Liver (tissue), 9 donors: ENCODE results near the gene CCSER2. TPM values are rescaled to one million over a fixed set of nuclear protein-coding genes. Genes with fewer than 3 reads are reported as not detected.

Experiments used
- DNase-seq: peaks from one replicate; pipeline ENCODE4 v3.0.0-alpha.2; 2017; ENCODE audit warnings: low spot score
- H3K27ac ChIP-seq, 2 donors: one replicate each; pipeline ENCODE4 v1.7.0; 2013; ENCODE audit warnings: inconsistent platforms in 2 of 2, low read length in 2 of 2, control low read depth in 1 of 2, low read depth in 1 of 2, mild to moderate bottlenecking in 1 of 2
- H3K27me3 ChIP-seq, 4 donors: one replicate each; pipeline versions ENCODE4 v1.6.1 to v1.7.0; 2013; ENCODE audit warnings: low read length in 3 of 4, inconsistent platforms in 1 of 4, mild to moderate bottlenecking in 1 of 4, moderate library complexity in 1 of 4; ENCODE audit not compliant: control insufficient read depth in 4 of 4, insufficient read depth in 4 of 4
- H3K36me3 ChIP-seq, 4 donors: one replicate each; pipeline versions ENCODE4 v1.6.1 to v1.7.0; 2013; ENCODE audit warnings: low read length in 3 of 4, mild to moderate bottlenecking in 3 of 4, low read depth in 1 of 4, moderate library complexity in 1 of 4; ENCODE audit not compliant: control insufficient read depth in 4 of 4, insufficient read depth in 3 of 4
- H3K4me1 ChIP-seq, 4 donors: one replicate each; pipeline versions ENCODE4 v1.6.1 to v1.7.0; 2013; ENCODE audit warnings: low read length in 3 of 4, mild to moderate bottlenecking in 3 of 4, moderate library complexity in 1 of 4; ENCODE audit not compliant: control insufficient read depth in 4 of 4, insufficient read depth in 4 of 4
- H3K4me3 ChIP-seq, 3 donors: one replicate each; pipeline versions ENCODE4 v1.6.1 to v1.7.0; 2013; ENCODE audit warnings: low read length in 3 of 3, control low read depth in 1 of 3, low read depth in 1 of 3, mild to moderate bottlenecking in 1 of 3
- H3K9ac ChIP-seq, 2 donors: one replicate each; pipeline ENCODE4 v1.7.0; 2013; ENCODE audit warnings: low read length in 2 of 2, mild to moderate bottlenecking in 2 of 2, moderate library complexity in 2 of 2, control low read depth in 1 of 2, low read depth in 1 of 2
- H3K9me3 ChIP-seq, 4 donors: one replicate each; pipeline versions ENCODE4 v1.6.1 to v1.7.0; 2013; ENCODE audit warnings: low read length in 3 of 4; ENCODE audit not compliant: control insufficient read depth in 4 of 4
- EGR1 ChIP-seq, 2 donors: IDR thresholded peaks; 2 replicates each; pipeline ENCODE4 v1.6.1; 2016 to 2018; ENCODE audit warnings: antibody characterized with exemption in 2 of 2, low read depth in 2 of 2
- FOXA1 ChIP-seq: IDR thresholded peaks from 2 replicates; pipeline ENCODE4 v1.6.1; 2016; ENCODE audit warnings: antibody characterized with exemption
- FOXA2 ChIP-seq: IDR thresholded peaks from 2 replicates; pipeline ENCODE4 v1.6.1; 2016; ENCODE audit warnings: antibody characterized with exemption
- GABPA ChIP-seq, 2 donors: IDR thresholded peaks in 1 of 2; conservative IDR thresholded peaks in 1 of 2; 2 replicates each; pipeline ENCODE4 v1.6.1; 2016; ENCODE audit warnings: antibody characterized with exemption in 2 of 2, mild to moderate bottlenecking in 1 of 2, moderate library complexity in 1 of 2
- HNF4A ChIP-seq, 2 donors: conservative IDR thresholded peaks; 2 replicates each; pipeline ENCODE4 v1.6.1; 2016; ENCODE audit warnings: antibody characterized with exemption in 2 of 2, mild to moderate bottlenecking in 2 of 2
- HNF4G ChIP-seq: IDR thresholded peaks from 2 replicates; pipeline ENCODE4 v1.6.1; 2016; ENCODE audit warnings: antibody characterized with exemption
- JUND ChIP-seq, 2 donors: IDR thresholded peaks; 2 replicates each; pipeline ENCODE4 v1.6.1; 2016; ENCODE audit warnings: antibody characterized with exemption in 2 of 2
- NR2F2 ChIP-seq: IDR thresholded peaks from 2 replicates; pipeline ENCODE4 v1.6.1; 2016; ENCODE audit warnings: antibody characterized with exemption
- RAD21 ChIP-seq, 2 donors: IDR thresholded peaks; 2 replicates each; pipeline ENCODE4 v1.6.1; 2016; ENCODE audit warnings: antibody characterized with exemption in 2 of 2, mild to moderate bottlenecking in 2 of 2
- RXRA ChIP-seq, 2 donors: IDR thresholded peaks; 2 replicates each; pipeline ENCODE4 v1.6.1; 2017 to 2018; ENCODE audit warnings: antibody characterized with exemption in 2 of 2, mild to moderate bottlenecking in 1 of 2
- SP1 ChIP-seq: IDR thresholded peaks from 2 replicates; pipeline ENCODE4 v1.6.1; 2018; ENCODE audit warnings: antibody characterized with exemption, mild to moderate bottlenecking
- TAF1 ChIP-seq: conservative IDR thresholded peaks from 2 replicates; pipeline ENCODE4 v1.6.1; 2016; ENCODE audit warnings: antibody characterized with exemption, mild to moderate bottlenecking
- YY1 ChIP-seq: IDR thresholded peaks from 2 replicates; pipeline ENCODE4 v1.6.1; 2016; ENCODE audit warnings: antibody characterized with exemption, mild to moderate bottlenecking
- WGBS: extraction: QIAGEN DNeasy Blood & Tissue Kit; methylation state at CpG from one replicate; pipeline ENCODE4 v1.1.7; 2013; 5-methylcytosine and 5-hydroxymethylcytosine counted together
- polyA plus RNA-seq, 2 donors: library from polyadenylated mRNA; stranded (reverse) in 1 of 2; unstranded in 1 of 2; fragments of 200-250 nt in 1 of 2; fragments of >200 nt in 1 of 2; fragmentation: Nextera tagmentation in 1 of 2; extraction: Ambion mirVana in 1 of 2; gene quantifications; one replicate each; pipeline versions ENCODE4 v1.2.1 to v1.2.3, GENCODE V29; 2013 to 2015
- total RNA-seq, 2 donors: library from RNA; depleted of rRNA; stranded (reverse); fragments of >200 nt; gene quantifications; one replicate each; pipeline ENCODE4 v1.2.3, GENCODE V29; 2014
- TF ChIP-seq, protein P1 (sequence below): IDR thresholded peaks from 2 replicates; pipeline ENCODE4 v1.6.1; 2016; ENCODE audit warnings: antibody characterized with exemption, mild to moderate bottlenecking
- TF ChIP-seq, protein P2 (sequence below): IDR thresholded peaks from 2 replicates; pipeline ENCODE4 v1.6.1; 2016; ENCODE audit warnings: antibody characterized with exemption
- TF ChIP-seq, protein P3 (sequence below): IDR thresholded peaks from 2 replicates; pipeline ENCODE4 v1.6.1; 2016; ENCODE audit warnings: antibody characterized with exemption
- TF ChIP-seq, protein P4 (sequence below): IDR thresholded peaks from 2 replicates; pipeline ENCODE4 v1.6.1; 2016; ENCODE audit warnings: antibody characterized with exemption
- TF ChIP-seq, protein P5 (sequence below): fragments of 150-350 bp; IDR thresholded peaks from 2 replicates; pipeline ENCODE4 v1.5.1; 2017; ENCODE audit warnings: improper control_type of control experiment, low read depth, low read length; ENCODE audit not compliant: missing input control
- donor health status: healthy.
- donor health status: healthy.
- donor health status: healthy.
- donor health status: healthy.
- donor health status: healthy.

Gene CCSER2
- total and polyA plus RNA-seq, 4 donors: 5.6 to 18.2 (median 12.1) TPM

DNA sequence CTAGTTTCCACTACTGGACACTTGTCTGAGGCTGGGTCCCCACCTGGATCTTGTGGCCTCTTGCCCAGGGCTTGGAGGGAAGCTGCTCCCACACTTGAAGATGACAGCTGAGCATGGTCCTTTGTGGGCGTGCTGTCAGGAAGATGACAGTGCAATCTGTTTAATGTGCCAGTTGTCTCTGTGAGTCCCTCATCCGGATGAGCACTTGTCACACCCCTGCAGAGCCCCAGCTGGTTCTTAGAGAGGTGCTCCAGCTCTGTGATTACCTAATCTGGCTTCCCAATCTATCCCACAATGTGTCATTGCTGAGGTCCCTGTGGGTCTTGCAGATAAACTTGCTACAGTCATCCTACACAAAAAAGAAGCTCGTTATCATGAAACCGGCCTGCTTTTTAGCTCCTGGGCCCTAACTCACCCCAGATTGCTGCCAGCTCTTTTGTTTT is 34.8 kb upstream of the CCSER2 start:
- Histone ChIP-seq H3K4me3 (no peak overlapping the region), H3K4me1 (no peaks in the 10 kb centered on the region), H3K27ac (no peak overlapping the region), H3K9me3 (no peaks in the 10 kb centered on the region), H3K27me3 (no peaks in the 10 kb centered on the region), H3K9ac (no peak overlapping the region), H3K36me3 (no peaks in the 10 kb centered on the region)
- TF ChIP-seq, protein P1, sequence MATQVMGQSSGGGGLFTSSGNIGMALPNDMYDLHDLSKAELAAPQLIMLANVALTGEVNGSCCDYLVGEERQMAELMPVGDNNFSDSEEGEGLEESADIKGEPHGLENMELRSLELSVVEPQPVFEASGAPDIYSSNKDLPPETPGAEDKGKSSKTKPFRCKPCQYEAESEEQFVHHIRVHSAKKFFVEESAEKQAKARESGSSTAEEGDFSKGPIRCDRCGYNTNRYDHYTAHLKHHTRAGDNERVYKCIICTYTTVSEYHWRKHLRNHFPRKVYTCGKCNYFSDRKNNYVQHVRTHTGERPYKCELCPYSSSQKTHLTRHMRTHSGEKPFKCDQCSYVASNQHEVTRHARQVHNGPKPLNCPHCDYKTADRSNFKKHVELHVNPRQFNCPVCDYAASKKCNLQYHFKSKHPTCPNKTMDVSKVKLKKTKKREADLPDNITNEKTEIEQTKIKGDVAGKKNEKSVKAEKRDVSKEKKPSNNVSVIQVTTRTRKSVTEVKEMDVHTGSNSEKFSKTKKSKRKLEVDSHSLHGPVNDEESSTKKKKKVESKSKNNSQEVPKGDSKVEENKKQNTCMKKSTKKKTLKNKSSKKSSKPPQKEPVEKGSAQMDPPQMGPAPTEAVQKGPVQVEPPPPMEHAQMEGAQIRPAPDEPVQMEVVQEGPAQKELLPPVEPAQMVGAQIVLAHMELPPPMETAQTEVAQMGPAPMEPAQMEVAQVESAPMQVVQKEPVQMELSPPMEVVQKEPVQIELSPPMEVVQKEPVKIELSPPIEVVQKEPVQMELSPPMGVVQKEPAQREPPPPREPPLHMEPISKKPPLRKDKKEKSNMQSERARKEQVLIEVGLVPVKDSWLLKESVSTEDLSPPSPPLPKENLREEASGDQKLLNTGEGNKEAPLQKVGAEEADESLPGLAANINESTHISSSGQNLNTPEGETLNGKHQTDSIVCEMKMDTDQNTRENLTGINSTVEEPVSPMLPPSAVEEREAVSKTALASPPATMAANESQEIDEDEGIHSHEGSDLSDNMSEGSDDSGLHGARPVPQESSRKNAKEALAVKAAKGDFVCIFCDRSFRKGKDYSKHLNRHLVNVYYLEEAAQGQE: no peak
- TF ChIP-seq NR2F2 (no peak), RXRA (IDR thresholded peaks at IDR 0.05) (no peak)
- TF ChIP-seq, protein P2, sequence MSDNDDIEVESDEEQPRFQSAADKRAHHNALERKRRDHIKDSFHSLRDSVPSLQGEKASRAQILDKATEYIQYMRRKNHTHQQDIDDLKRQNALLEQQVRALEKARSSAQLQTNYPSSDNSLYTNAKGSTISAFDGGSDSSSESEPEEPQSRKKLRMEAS: no peak
- 65% methylated on average over 4 of the region's 4 CpGs for WGBS
- no peak for DNase-seq

DNA sequence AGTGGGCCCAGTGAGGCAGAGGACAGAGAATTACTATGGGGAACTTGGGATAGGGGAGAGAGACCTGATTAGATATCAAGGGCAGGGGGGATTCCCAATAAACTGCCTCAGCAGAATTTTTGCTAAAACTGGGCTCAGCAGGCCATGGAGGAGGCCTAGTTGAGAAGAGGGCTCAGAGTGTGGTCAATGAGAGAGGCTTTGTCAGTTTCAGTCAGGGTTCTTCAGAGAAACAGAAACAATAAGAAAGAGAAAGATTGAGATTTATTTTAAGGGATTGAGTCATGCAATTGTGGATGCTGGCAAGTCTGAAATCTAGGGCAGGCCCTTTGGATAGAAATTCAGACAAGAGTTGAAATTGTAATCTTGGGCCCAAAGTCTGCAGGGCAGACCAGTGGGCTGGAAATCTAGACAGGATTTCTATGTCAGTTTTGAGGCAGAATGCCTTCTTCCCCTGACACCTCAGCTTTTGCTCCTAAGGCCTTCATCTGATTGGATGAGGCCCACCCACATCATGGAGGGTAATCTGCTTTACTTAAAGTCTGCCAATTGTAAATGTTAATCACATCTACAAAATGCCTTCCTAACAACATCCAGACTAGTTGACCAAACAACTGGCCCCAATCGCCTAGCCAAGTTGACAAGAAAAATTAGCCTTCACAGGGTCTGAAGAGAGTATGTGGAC is 33.5 kb upstream of the CCSER2 start:
- no peak overlapping the region for H3K9ac ChIP-seq

More for the DNA sequence above, 33.5 kb upstream of the CCSER2 start:
- TF ChIP-seq GABPA (IDR thresholded peaks at IDR 0.05 in 1 of 2, conservative IDR thresholded peaks at IDR 0.05 in 1 of 2) (no peak), NR2F2 (no peak), FOXA2 (no peak), YY1 (no peak), FOXA1 (no peak), RXRA (IDR thresholded peaks at IDR 0.05) (no peak), EGR1 (IDR thresholded peaks at IDR 0.05; ENCODE audit: low read depth in 2 of 2) (no peak), HNF4G (no peak), SP1 (no peak), JUND (IDR thresholded peaks at IDR 0.05) (no peak), HNF4A (conservative IDR thresholded peaks at IDR 0.05) (no peak), RAD21 (IDR thresholded peaks at IDR 0.05) (no peak), TAF1 (no peak)
- TF ChIP-seq, protein P3, sequence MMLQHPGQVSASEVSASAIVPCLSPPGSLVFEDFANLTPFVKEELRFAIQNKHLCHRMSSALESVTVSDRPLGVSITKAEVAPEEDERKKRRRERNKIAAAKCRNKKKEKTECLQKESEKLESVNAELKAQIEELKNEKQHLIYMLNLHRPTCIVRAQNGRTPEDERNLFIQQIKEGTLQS: no peak
- TF ChIP-seq, protein P2: no peak
- TF ChIP-seq, protein P1: no peak
- TF ChIP-seq, protein P4, sequence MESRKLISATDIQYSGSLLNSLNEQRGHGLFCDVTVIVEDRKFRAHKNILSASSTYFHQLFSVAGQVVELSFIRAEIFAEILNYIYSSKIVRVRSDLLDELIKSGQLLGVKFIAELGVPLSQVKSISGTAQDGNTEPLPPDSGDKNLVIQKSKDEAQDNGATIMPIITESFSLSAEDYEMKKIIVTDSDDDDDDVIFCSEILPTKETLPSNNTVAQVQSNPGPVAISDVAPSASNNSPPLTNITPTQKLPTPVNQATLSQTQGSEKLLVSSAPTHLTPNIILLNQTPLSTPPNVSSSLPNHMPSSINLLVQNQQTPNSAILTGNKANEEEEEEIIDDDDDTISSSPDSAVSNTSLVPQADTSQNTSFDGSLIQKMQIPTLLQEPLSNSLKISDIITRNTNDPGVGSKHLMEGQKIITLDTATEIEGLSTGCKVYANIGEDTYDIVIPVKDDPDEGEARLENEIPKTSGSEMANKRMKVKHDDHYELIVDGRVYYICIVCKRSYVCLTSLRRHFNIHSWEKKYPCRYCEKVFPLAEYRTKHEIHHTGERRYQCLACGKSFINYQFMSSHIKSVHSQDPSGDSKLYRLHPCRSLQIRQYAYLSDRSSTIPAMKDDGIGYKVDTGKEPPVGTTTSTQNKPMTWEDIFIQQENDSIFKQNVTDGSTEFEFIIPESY: no peak
- TF ChIP-seq, protein P5, sequence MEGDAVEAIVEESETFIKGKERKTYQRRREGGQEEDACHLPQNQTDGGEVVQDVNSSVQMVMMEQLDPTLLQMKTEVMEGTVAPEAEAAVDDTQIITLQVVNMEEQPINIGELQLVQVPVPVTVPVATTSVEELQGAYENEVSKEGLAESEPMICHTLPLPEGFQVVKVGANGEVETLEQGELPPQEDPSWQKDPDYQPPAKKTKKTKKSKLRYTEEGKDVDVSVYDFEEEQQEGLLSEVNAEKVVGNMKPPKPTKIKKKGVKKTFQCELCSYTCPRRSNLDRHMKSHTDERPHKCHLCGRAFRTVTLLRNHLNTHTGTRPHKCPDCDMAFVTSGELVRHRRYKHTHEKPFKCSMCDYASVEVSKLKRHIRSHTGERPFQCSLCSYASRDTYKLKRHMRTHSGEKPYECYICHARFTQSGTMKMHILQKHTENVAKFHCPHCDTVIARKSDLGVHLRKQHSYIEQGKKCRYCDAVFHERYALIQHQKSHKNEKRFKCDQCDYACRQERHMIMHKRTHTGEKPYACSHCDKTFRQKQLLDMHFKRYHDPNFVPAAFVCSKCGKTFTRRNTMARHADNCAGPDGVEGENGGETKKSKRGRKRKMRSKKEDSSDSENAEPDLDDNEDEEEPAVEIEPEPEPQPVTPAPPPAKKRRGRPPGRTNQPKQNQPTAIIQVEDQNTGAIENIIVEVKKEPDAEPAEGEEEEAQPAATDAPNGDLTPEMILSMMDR: no peak
- no peaks in the 10 kb centered on the region for H3K36me3 ChIP-seq
- peaks cover 0 to 4% (median 0%) of the 10 kb centered on the region in 4 donors for H3K27me3 ChIP-seq
- DNase-seq: no peak
- no peaks in the 10 kb centered on the region for H3K4me1 ChIP-seq
- WGBS: 92% methylated on average over 1 of the region's 1 CpG
- H3K27ac ChIP-seq: no peak overlapping the region
- H3K9me3 ChIP-seq: no peaks in the 10 kb centered on the region
- H3K4me3 ChIP-seq: no peak overlapping the region
